ENCODE data around the gene TFRC.
"Not testable (repeated sequence)": the region's sequence is repeated elsewhere in the genome, so short reads cannot be mapped to it uniquely, and the experiment has no call there.

DNA sequence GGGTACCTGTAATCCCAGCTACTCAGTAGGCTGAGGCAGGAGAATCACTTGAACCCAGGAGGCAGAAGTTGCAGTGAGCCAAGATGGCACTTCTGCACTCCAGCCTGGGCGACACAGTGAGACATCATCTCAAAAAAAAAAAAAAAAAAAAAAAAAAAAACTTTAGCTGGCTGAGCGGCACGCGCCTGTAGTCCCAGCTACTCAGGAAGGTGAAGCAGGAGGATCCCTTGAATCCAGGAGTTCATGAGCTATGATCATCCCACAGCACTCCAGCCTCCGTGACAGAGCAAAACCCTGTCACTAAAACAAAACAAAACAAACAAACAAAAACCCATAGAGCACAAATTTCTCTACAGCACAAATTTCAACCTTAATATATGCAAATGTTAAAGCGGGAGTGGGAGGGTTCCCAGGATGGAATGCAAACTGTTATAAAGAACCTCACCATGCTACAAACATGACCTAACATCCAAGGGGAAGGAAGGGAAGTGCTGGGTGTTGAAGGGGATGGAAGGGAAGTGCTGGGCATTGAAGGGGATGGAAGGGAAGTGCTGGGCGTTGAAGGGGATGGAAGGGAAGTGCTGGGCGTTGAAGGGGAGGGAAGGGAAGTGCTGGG lies 16.6 kb upstream of the TFRC start:
- TF ChIP-seq CTCF, POLR2A (IDR thresholded peaks at IDR 0.05): not testable (repeated sequence)
